ENCODE data around the gene TFPT. TPM values are rescaled to one million over a fixed set of nuclear protein-coding genes. Genes with fewer than 3 reads are reported as not detected.

TFPT gene
- total and polyA plus RNA-seq, 2 donors (not counting 3 experiments of a cell fraction or from before 2014, with no cell fraction given), result 28.3 to 32.1 TPM

GRCh38 chr19:54128441-54128725, 12.9 kb upstream of the TFPT start:
- DNase-seq (ENCODE audit: low read depth, low spot score), result no peak
- Histone ChIP-seq H2AFZ (ENCODE audit: low read depth, low read length) (no peak overlapping the region), H3K9me3 (replicated peaks; ENCODE audit: control insufficient read depth, insufficient read depth, low read length) (no peaks in the 10 kb centered on the region), H3K36me3 (ENCODE audit: control insufficient read depth in 2 of 2, extremely low read depth in 1 of 2, insufficient read depth in 2 of 2, low read length in 2 of 2) (peaks cover 9 to 45% of the 10 kb centered on the region in 2 experiments), H3K27me3 (ENCODE audit: control insufficient read depth in 2 of 2, insufficient read depth in 2 of 2, low read length in 2 of 2) (no peaks in the 10 kb centered on the region), H3K27ac (ENCODE audit: insufficient read depth, low read depth, low read length) (no peak overlapping the region), H3K4me2 (ENCODE audit: insufficient read depth, low read length) (no peak overlapping the region), H3K9ac (replicated peaks; ENCODE audit: extremely low read depth, insufficient read depth, low read length) (no peak overlapping the region), H3K4me3 (replicated peaks in 1 of 3; ENCODE audit: insufficient read depth in 1 of 3, low read depth in 1 of 3, low read length in 3 of 3) (no peak overlapping the region), H3K4me1 (ENCODE audit: control insufficient read depth, extremely low read depth, insufficient read depth, low read length) (no peaks in the 10 kb centered on the region), H4K20me1 (replicated peaks; ENCODE audit: control insufficient read depth, extremely low read depth, insufficient read depth, low read length) (no peaks in the 10 kb centered on the region), H3K9me1 (replicated peaks; ENCODE audit: control insufficient read depth, extremely low read depth, insufficient read depth, low read length) (no peaks in the 10 kb centered on the region), H3K79me2 (ENCODE audit: control insufficient read depth, insufficient read depth, low read length) (no peaks in the 10 kb centered on the region)
- POLR2A ChIA-PET, result no interaction called here
- TF ChIP-seq MYC (IDR thresholded peaks at IDR 0.05; ENCODE audit: low read depth, low read length) (no peak), POLR2AphosphoS5 (IDR thresholded peaks at IDR 0.05; ENCODE audit: insufficient read depth, low read depth, low read length) (no peak), EZH2 (IDR thresholded peaks at IDR 0.05; ENCODE audit: borderline replicate concordance, low read depth, low read length, severe bottlenecking) (no peak), JUN (IDR thresholded peaks at IDR 0.05; ENCODE audit: borderline replicate concordance, insufficient read depth, insufficient read length, low read depth) (no peak), MAX (IDR thresholded peaks at IDR 0.05; ENCODE audit: insufficient read depth, insufficient read length) (no peak)
- CTCF ChIA-PET, result no interaction called here
- dilution Hi-C loops (cut with MboI; ENCODE audit: extremely low pct_ligation_motif_present, low sequenced_read_pairs), result no loop called here
- intact Hi-C loops (cut with micrococcal nuclease), result no loop called here
- no peak for FAIRE-seq
- no TSS peak for BruUV-seq (replicated peaks)

DNA sequence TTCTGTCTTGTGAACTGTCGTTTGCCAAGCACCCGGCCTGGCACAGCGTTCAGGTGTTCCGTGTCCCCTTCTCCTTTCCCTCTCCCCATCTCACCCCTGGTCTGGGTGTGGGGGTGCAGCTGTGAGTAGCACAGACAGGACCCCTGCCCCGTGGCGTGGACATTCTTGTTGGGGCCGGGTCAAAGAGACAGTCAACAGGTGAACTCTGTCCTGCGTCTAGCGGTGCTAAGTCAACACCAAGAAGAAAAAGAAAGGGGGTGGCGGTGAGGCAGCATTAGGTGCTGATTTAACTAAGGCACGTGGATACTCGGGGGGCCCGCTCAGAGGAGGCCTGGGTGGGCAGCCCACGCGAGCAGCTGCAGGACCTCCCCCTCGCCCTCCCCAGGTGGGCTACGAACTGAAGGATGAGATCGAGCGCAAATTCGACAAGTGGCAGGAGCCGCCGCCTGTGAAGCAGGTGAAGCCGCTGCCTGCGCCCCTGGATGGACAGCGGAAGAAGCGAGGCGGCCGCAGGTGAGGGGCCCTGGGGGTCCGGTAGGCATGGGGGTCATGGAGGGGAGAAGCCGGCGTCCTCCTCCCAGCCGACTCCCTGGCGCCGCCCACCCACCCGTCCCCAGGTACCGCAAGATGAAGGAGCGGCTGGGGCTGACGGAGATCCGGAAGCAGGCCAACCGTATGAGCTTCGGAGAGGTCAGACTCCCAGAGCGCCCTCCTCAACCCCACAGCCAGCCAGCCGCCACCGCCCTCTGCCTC, 12.4 kb upstream of the TFPT start:
- dilution Hi-C loops (cut with MboI; ENCODE audit: extremely low pct_ligation_motif_present, low sequenced_read_pairs) (no loop called here), intact Hi-C loops (cut with micrococcal nuclease) (no loop called here)
- no peak for DNase-seq (ENCODE audit: low read depth, low spot score)
- no peaks in the 10 kb centered on the region for H3K4me1 ChIP-seq (ENCODE audit: control insufficient read depth, extremely low read depth, insufficient read depth, low read length)
- no peak for FAIRE-seq
- POLR2A ChIA-PET, result no interaction called here
- H4K20me1 ChIP-seq (replicated peaks; ENCODE audit: control insufficient read depth, extremely low read depth, insufficient read depth, low read length), result no peaks in the 10 kb centered on the region
- H3K4me3 ChIP-seq (replicated peaks in 1 of 3; ENCODE audit: insufficient read depth in 1 of 3, low read depth in 1 of 3, low read length in 3 of 3), result no peak overlapping the region
- CTCF ChIA-PET, result no interaction called here
- H3K27me3 ChIP-seq (ENCODE audit: control insufficient read depth in 2 of 2, insufficient read depth in 2 of 2, low read length in 2 of 2), result no peaks in the 10 kb centered on the region
- H3K9me3 ChIP-seq (replicated peaks; ENCODE audit: control insufficient read depth, insufficient read depth, low read length), result no peaks in the 10 kb centered on the region
- no TSS peak for BruUV-seq (replicated peaks)
- no peak overlapping the region for H3K9ac ChIP-seq (replicated peaks; ENCODE audit: extremely low read depth, insufficient read depth, low read length)
- no peak overlapping the region for H2AFZ ChIP-seq (ENCODE audit: low read depth, low read length)
- no peak for TF ChIP-seq MAX (IDR thresholded peaks at IDR 0.05; ENCODE audit: insufficient read depth, insufficient read length)
- no peak for TF ChIP-seq MYC (IDR thresholded peaks at IDR 0.05; ENCODE audit: low read depth, low read length)
- TF ChIP-seq GATA2 (IDR thresholded peaks at IDR 0.05; ENCODE audit: insufficient read depth, insufficient read length, low read depth, low read length), result no peak
- no peak for TF ChIP-seq CTCF (IDR thresholded peaks at IDR 0.05; ENCODE audit: extremely low read depth in 1 of 2, insufficient read depth in 1 of 2, low read depth in 1 of 2, low read length in 2 of 2)
- no peak for TF ChIP-seq POLR2A (IDR thresholded peaks at IDR 0.05; ENCODE audit: low read depth, low read length)
- TF ChIP-seq EZH2 (IDR thresholded peaks at IDR 0.05; ENCODE audit: borderline replicate concordance, low read depth, low read length, severe bottlenecking), result no peak
- H3K36me3 ChIP-seq (ENCODE audit: control insufficient read depth in 2 of 2, extremely low read depth in 1 of 2, insufficient read depth in 2 of 2, low read length in 2 of 2), result peaks cover 12 to 50% of the 10 kb centered on the region in 2 experiments
- H3K79me2 ChIP-seq (ENCODE audit: control insufficient read depth, insufficient read depth, low read length), result no peaks in the 10 kb centered on the region
- no peak overlapping the region for H3K27ac ChIP-seq (ENCODE audit: insufficient read depth, low read depth, low read length)
- no peak overlapping the region for H3K4me2 ChIP-seq (ENCODE audit: insufficient read depth, low read length)
- no peaks in the 10 kb centered on the region for H3K9me1 ChIP-seq (replicated peaks; ENCODE audit: control insufficient read depth, extremely low read depth, insufficient read depth, low read length)

Measured in endothelial cell of umbilical vein (primary cell).